Measurements from ENCODE around the gene VAMP2. TPM values are rescaled to one million over a fixed set of nuclear protein-coding genes. Genes with fewer than 3 reads are reported as not detected.

VAMP2 gene
- total RNA-seq, 1 donor: 40.3 TPM

GRCh38 chr17:8162997-8163977 lies 539 bp upstream of the VAMP2 start:
- Histone ChIP-seq H3K27me3 (ENCODE audit: insufficient read depth, low read length) (no peaks in the 10 kb centered on the region), H3K4me3 (ENCODE audit: low read length) (peak overlapping the region; percentile 96), H3K4me1 (ENCODE audit: insufficient read depth, low read length) (peaks cover 61% of the 10 kb centered on the region), H3K9me3 (ENCODE audit: low read depth, low read length) (no peaks in the 10 kb centered on the region)

- H3K9me3 ChIP-seq (ENCODE audit: low read depth, low read length): no peaks in the 10 kb centered on the region
- H3K27me3 ChIP-seq (ENCODE audit: insufficient read depth, low read length): no peaks in the 10 kb centered on the region
- peaks cover 76% of the 10 kb centered on the region for H3K4me1 ChIP-seq (ENCODE audit: insufficient read depth, low read length)
- H3K4me3 ChIP-seq (ENCODE audit: low read length): peak overlapping the region; percentile 96
Measured at GRCh38 chr17:8161289-8162232, 1.2 kb downstream of the VAMP2 start.

- no peak overlapping the region for H3K4me3 ChIP-seq (ENCODE audit: low read length)
- no peaks in the 10 kb centered on the region for H3K27me3 ChIP-seq (ENCODE audit: insufficient read depth, low read length)
- peaks cover 78% of the 10 kb centered on the region for H3K4me1 ChIP-seq (ENCODE audit: insufficient read depth, low read length)
- no peaks in the 10 kb centered on the region for H3K9me3 ChIP-seq (ENCODE audit: low read depth, low read length)
Measured at GRCh38 chr17:8160741-8161221, 2.0 kb downstream of the VAMP2 start.

- H3K27me3 ChIP-seq (ENCODE audit: insufficient read depth, low read length): no peaks in the 10 kb centered on the region
- no peak overlapping the region for H3K4me3 ChIP-seq (ENCODE audit: low read length)
- H3K9me3 ChIP-seq (ENCODE audit: low read depth, low read length): no peaks in the 10 kb centered on the region
- H3K4me1 ChIP-seq (ENCODE audit: insufficient read depth, low read length): peaks cover 81% of the 10 kb centered on the region
Measured at GRCh38 chr17:8160224-8160577, 2.5 kb downstream of the VAMP2 start.

GRCh38 chr17:8159459-8160223 lies 3.1 kb downstream of the VAMP2 start:
- Histone ChIP-seq H3K4me3 (ENCODE audit: low read length) (no peak overlapping the region), H3K27me3 (ENCODE audit: insufficient read depth, low read length) (no peaks in the 10 kb centered on the region), H3K4me1 (ENCODE audit: insufficient read depth, low read length) (peaks cover 81% of the 10 kb centered on the region), H3K9me3 (ENCODE audit: low read depth, low read length) (no peaks in the 10 kb centered on the region)

GRCh38 chr17:8159032-8159400 lies 3.7 kb downstream of the VAMP2 start:
- Histone ChIP-seq H3K4me1 (ENCODE audit: insufficient read depth, low read length) (peaks cover 81% of the 10 kb centered on the region), H3K27me3 (ENCODE audit: insufficient read depth, low read length) (no peaks in the 10 kb centered on the region), H3K4me3 (ENCODE audit: low read length) (no peak overlapping the region), H3K9me3 (ENCODE audit: low read depth, low read length) (no peaks in the 10 kb centered on the region)

- Histone ChIP-seq H3K9me3 (ENCODE audit: low read depth, low read length) (no peaks in the 10 kb centered on the region), H3K27me3 (ENCODE audit: insufficient read depth, low read length) (no peaks in the 10 kb centered on the region), H3K4me1 (ENCODE audit: insufficient read depth, low read length) (peaks cover 81% of the 10 kb centered on the region), H3K4me3 (ENCODE audit: low read length) (no peak overlapping the region)
Measured at GRCh38 chr17:8158267-8159031, 4.3 kb downstream of the VAMP2 start.

GRCh38 chr17:8156246-8156992 lies 6.3 kb downstream of the VAMP2 start:
- no peaks in the 10 kb centered on the region for H3K27me3 ChIP-seq (ENCODE audit: insufficient read depth, low read length)
- peaks cover 89% of the 10 kb centered on the region for H3K4me1 ChIP-seq (ENCODE audit: insufficient read depth, low read length)
- no peaks in the 10 kb centered on the region for H3K9me3 ChIP-seq (ENCODE audit: low read depth, low read length)
- peak overlapping the region; percentile 51 for H3K4me3 ChIP-seq (ENCODE audit: low read length)

GRCh38 chr17:8155996-8156245 lies 6.8 kb downstream of the VAMP2 start:
- Histone ChIP-seq H3K4me1 (ENCODE audit: insufficient read depth, low read length) (peaks cover 89% of the 10 kb centered on the region), H3K9me3 (ENCODE audit: low read depth, low read length) (no peaks in the 10 kb centered on the region), H3K4me3 (ENCODE audit: low read length) (peak overlapping the region; percentile 51), H3K27me3 (ENCODE audit: insufficient read depth, low read length) (no peaks in the 10 kb centered on the region)

- Histone ChIP-seq H3K4me3 (ENCODE audit: low read length) (peak overlapping the region; percentile 51), H3K4me1 (ENCODE audit: insufficient read depth, low read length) (peaks cover 89% of the 10 kb centered on the region), H3K27me3 (ENCODE audit: insufficient read depth, low read length) (no peaks in the 10 kb centered on the region), H3K9me3 (ENCODE audit: low read depth, low read length) (no peaks in the 10 kb centered on the region)
Measured at GRCh38 chr17:8155231-8155995, 7.3 kb downstream of the VAMP2 start.

- Histone ChIP-seq H3K9me3 (ENCODE audit: low read depth, low read length) (no peaks in the 10 kb centered on the region), H3K4me3 (ENCODE audit: low read length) (no peak overlapping the region), H3K27me3 (ENCODE audit: insufficient read depth, low read length) (no peaks in the 10 kb centered on the region), H3K4me1 (ENCODE audit: insufficient read depth, low read length) (peaks cover 85% of the 10 kb centered on the region)
Measured at GRCh38 chr17:8154608-8155155, 8.1 kb downstream of the VAMP2 start.

GRCh38 chr17:8153957-8154607 lies 8.7 kb downstream of the VAMP2 start:
- Histone ChIP-seq H3K9me3 (ENCODE audit: low read depth, low read length) (no peaks in the 10 kb centered on the region), H3K4me3 (ENCODE audit: low read length) (no peak overlapping the region), H3K4me1 (ENCODE audit: insufficient read depth, low read length) (peaks cover 81% of the 10 kb centered on the region), H3K27me3 (ENCODE audit: insufficient read depth, low read length) (no peaks in the 10 kb centered on the region)

Measured in mononuclear cell (primary cell).